Ishikawa (cell line): ENCODE data around the gene LRRC59.

Source experiments
- CEBPB ChIP-seq: IDR thresholded peaks from 2 replicates; pipeline ENCODE4 v1.6.1; 2012
- CREB1 ChIP-seq: IDR thresholded peaks from 2 replicates; pipeline ENCODE4 v1.6.1; 2012; ENCODE audit warnings: low read depth
- EGR1 ChIP-seq: IDR thresholded peaks from 2 replicates; pipeline ENCODE4 v1.6.1; 2012
- EP300 ChIP-seq: IDR thresholded peaks from 2 replicates; pipeline ENCODE4 v1.6.1; 2012; ENCODE audit warnings: borderline replicate concordance
- FOXM1 ChIP-seq: IDR thresholded peaks from 2 replicates; pipeline ENCODE4 v1.6.1; 2012; ENCODE audit warnings: low read depth, borderline replicate concordance
- NFIC ChIP-seq: IDR thresholded peaks from 2 replicates; pipeline ENCODE4 v1.6.1; 2012
- RAD21 ChIP-seq: IDR thresholded peaks from 2 replicates; pipeline ENCODE4 v1.6.1; 2012; ENCODE audit warnings: low read depth
- REST ChIP-seq: IDR thresholded peaks from 2 replicates; pipeline ENCODE4 v1.6.1; 2012; ENCODE audit warnings: low read depth, mild to moderate bottlenecking
- TAF1 ChIP-seq: IDR thresholded peaks from 2 replicates; pipeline ENCODE4 v1.6.1; 2012; ENCODE audit warnings: low read depth, mild to moderate bottlenecking
- TCF12 ChIP-seq: IDR thresholded peaks from 2 replicates; pipeline ENCODE4 v1.6.1; 2012; ENCODE audit warnings: low read depth
- TEAD4 ChIP-seq: IDR thresholded peaks from 2 replicates; pipeline ENCODE4 v1.6.1; 2012
- YY1 ChIP-seq: IDR thresholded peaks from 2 replicates; pipeline ENCODE4 v1.6.1; 2012; ENCODE audit warnings: low read depth
- ZBTB7A ChIP-seq: IDR thresholded peaks from 2 replicates; pipeline ENCODE4 v1.6.1; 2012; ENCODE audit warnings: low read depth
- TF ChIP-seq, protein P1 (sequence below): IDR thresholded peaks from 2 replicates; pipeline ENCODE4 v1.6.1; 2012
- TF ChIP-seq, protein P2 (sequence below): IDR thresholded peaks from 2 replicates; pipeline ENCODE4 v1.6.1; 2012

Gene LRRC59

GRCh38 chr17:50373705-50374104 is 23.6 kb downstream of the LRRC59 start:
- TF ChIP-seq ZBTB7A: no peak
- TF ChIP-seq CEBPB: no peak
- TF ChIP-seq FOXM1: no peak
- no peak for TF ChIP-seq YY1
- no peak for TF ChIP-seq TAF1

GRCh38 chr17:50372758-50373556 is 24.4 kb downstream of the LRRC59 start, which contains the start of the genes EME1 and MRPL27:
TSS of gene EME1 (plus strand) at chr17:50373229. CDS start at chr17:50375209, 1,980 bp downstream.
TSS of gene MRPL27 (minus strand) at chr17:50373184. CDS start at chr17:50373170, 14 bp downstream.
- TF ChIP-seq ZBTB7A: no peak
- TF ChIP-seq REST: no peak
- no peak for TF ChIP-seq EGR1
- TF ChIP-seq TAF1: peak; percentile 97
- no peak for TF ChIP-seq TEAD4
- TF ChIP-seq CEBPB: no peak
- no peak for TF ChIP-seq RAD21
- no peak for TF ChIP-seq NFIC
- no peak for TF ChIP-seq FOXM1
- TF ChIP-seq EP300: no peak
- TF ChIP-seq, protein P1, sequence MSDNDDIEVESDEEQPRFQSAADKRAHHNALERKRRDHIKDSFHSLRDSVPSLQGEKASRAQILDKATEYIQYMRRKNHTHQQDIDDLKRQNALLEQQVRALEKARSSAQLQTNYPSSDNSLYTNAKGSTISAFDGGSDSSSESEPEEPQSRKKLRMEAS: peak; percentile 95
- TF ChIP-seq YY1: peak; percentile 94
- no peak for TF ChIP-seq CREB1
- TF ChIP-seq TCF12: peak; percentile 15; the same call in 1 of the 2 replicates
- TF ChIP-seq, protein P2, sequence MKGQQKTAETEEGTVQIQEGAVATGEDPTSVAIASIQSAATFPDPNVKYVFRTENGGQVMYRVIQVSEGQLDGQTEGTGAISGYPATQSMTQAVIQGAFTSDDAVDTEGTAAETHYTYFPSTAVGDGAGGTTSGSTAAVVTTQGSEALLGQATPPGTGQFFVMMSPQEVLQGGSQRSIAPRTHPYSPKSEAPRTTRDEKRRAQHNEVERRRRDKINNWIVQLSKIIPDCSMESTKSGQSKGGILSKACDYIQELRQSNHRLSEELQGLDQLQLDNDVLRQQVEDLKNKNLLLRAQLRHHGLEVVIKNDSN: peak; percentile 98

GRCh38 chr17:50372222-50372757 is 25.0 kb downstream of the LRRC59 start:
- no peak for TF ChIP-seq FOXM1
- no peak for TF ChIP-seq TAF1
- no peak for TF ChIP-seq YY1
- TF ChIP-seq EGR1: no peak
- no peak for TF ChIP-seq TEAD4
- TF ChIP-seq NFIC: no peak
- TF ChIP-seq EP300: no peak
- TF ChIP-seq, protein P2: no peak
- no peak for TF ChIP-seq ZBTB7A
- TF ChIP-seq TCF12: no peak
- no peak for TF ChIP-seq CEBPB
- TF ChIP-seq CREB1: no peak

DNA sequence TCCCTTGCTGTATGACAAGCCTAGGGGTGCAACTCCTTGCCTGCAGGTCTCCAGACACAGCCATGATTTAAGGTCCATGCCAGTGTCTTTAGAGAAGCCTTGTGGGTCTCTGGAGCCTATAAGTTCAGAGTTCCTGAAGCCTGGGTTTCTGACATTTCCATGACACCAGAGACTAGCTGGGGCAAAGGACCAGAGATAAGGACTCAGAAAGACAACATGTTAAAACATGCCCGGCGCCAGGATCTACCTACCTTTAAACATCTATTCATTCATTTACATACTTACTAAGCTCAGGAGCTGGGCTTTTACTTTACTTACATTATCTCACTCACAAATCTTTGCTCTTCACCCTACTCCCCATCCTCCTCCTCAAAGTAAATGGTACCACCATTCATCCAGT is 25.8 kb downstream of the LRRC59 start:
- TF ChIP-seq CREB1: no peak
- no peak for TF ChIP-seq YY1
- TF ChIP-seq TEAD4: no peak
- TF ChIP-seq RAD21: no peak
- TF ChIP-seq, protein P2: no peak
- TF ChIP-seq EP300: no peak
- TF ChIP-seq TCF12: no peak
- no peak for TF ChIP-seq CEBPB
- TF ChIP-seq TAF1: no peak
- TF ChIP-seq, protein P1: no peak
- TF ChIP-seq REST: no peak
- TF ChIP-seq ZBTB7A: no peak
- TF ChIP-seq NFIC: no peak
- no peak for TF ChIP-seq FOXM1
- no peak for TF ChIP-seq EGR1

DNA sequence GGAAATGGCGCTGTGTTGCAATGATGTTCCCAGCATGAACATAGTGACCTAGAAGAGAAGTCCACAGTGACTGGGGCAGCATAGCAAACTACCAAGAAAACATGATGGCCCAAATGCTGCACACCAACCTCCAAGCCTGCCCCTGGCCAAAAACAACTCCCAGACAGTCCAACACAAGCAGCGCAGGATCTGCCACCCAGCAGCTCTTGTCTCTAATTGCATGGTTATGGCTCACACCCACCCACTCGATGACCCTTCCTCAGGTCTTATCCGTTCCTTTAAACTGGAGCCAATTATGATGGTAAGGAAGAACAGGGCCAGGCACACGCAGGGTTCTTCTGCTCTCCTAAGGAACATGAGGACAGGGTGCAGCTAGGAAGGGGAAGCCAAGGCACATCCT is 27.3 kb downstream of the LRRC59 start:
- TF ChIP-seq ZBTB7A (no peak), TEAD4 (no peak)
